ENCODE data around the gene PDE7B.

DNA sequence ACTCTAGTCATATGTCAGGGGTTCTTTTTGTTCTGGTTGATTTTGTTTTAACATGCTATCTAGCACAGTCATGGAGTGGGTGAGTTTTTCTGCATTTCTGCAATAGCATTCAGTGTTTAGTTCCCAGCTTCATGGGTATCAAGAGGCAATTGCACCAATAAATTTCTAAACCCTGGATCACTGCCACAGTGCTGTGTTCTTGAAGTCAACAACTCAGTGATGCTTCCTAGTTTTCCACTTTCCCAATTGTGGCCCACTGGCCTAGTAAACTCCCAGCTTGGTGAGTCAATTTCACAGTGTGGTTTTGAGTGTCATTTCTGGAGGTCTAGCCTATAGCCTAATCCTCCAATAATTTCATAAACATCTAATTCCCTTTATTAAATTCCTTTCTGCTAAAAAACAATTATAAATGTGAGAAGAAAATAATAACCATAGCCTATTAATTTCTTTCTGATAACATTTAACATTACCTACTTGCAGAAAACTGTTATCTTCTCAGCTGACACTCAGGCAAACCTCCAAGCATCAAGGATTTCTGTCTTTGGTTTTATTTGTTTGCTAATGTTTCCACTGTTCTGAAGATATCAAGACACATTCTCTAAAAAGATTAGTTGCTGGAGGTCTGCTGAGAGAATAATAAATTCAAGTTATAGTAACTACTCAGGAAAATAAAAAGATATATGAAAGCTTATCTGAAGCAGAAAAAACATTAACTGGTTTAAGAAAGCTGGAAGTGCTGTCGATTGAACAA, 89.9 kb downstream of the PDE7B start:
- TF ChIP-seq, protein P1, sequence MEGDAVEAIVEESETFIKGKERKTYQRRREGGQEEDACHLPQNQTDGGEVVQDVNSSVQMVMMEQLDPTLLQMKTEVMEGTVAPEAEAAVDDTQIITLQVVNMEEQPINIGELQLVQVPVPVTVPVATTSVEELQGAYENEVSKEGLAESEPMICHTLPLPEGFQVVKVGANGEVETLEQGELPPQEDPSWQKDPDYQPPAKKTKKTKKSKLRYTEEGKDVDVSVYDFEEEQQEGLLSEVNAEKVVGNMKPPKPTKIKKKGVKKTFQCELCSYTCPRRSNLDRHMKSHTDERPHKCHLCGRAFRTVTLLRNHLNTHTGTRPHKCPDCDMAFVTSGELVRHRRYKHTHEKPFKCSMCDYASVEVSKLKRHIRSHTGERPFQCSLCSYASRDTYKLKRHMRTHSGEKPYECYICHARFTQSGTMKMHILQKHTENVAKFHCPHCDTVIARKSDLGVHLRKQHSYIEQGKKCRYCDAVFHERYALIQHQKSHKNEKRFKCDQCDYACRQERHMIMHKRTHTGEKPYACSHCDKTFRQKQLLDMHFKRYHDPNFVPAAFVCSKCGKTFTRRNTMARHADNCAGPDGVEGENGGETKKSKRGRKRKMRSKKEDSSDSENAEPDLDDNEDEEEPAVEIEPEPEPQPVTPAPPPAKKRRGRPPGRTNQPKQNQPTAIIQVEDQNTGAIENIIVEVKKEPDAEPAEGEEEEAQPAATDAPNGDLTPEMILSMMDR (IDR thresholded peaks at IDR 0.05): no peak
- no peak for TF ChIP-seq POLR2AphosphoS5 (IDR thresholded peaks at IDR 0.05)
- TF ChIP-seq EP300 (IDR thresholded peaks at IDR 0.05): no peak
- no peak for TF ChIP-seq POLR2A (IDR thresholded peaks at IDR 0.05)
